Measurements from ENCODE around the gene HTT-AS. TPM values are rescaled to one million over a fixed set of nuclear protein-coding genes. Genes with fewer than 3 reads are reported as not detected.
"Not testable (repeated sequence)": the region's sequence is repeated elsewhere in the genome, so short reads cannot be mapped to it uniquely, and the experiment has no call there.

HTT-AS gene
- polyA plus RNA-seq, 1 donor from 2014 or later = not detected

GRCh38 chr4:3059943-3060342 is 14.4 kb downstream of the HTT-AS start:
- no peak overlapping the region for H3K4me2 ChIP-seq (ENCODE audit: low read length)
- TF ChIP-seq REST (IDR thresholded peaks at IDR 0.05; ENCODE audit: borderline replicate concordance) (no peak), TAF1 (IDR thresholded peaks at IDR 0.05; ENCODE audit: low read depth) (no peak), RAD21 (conservative IDR thresholded peaks at IDR 0.05) (no peak), SMC3 (conservative IDR thresholded peaks at IDR 0.05; ENCODE audit: poor library complexity) (no peak), EZH2 (IDR thresholded peaks at IDR 0.05; ENCODE audit: borderline replicate concordance, insufficient read depth, low read length, poor library complexity, severe bottlenecking) (no peak)
- no peak overlapping the region for H3K27ac ChIP-seq (ENCODE audit: low read length)
- no peaks in the 10 kb centered on the region for H3F3A ChIP-seq (ENCODE audit: insufficient read depth, low read length, poor library complexity, severe bottlenecking)
- H3K9me3 ChIP-seq (ENCODE audit: low read length) = peaks cover 4% of the 10 kb centered on the region
- H4K20me1 ChIP-seq (ENCODE audit: insufficient read depth) = no peaks in the 10 kb centered on the region
- no peak overlapping the region for H3K9ac ChIP-seq (ENCODE audit: low read length)
- no peaks in the 10 kb centered on the region for H3K36me3 ChIP-seq (ENCODE audit: insufficient read depth, low read length)
- H2AFZ ChIP-seq (ENCODE audit: low read depth, low read length) = no peak overlapping the region
- H3K27me3 ChIP-seq (ENCODE audit: insufficient read depth, low read depth, low read length) = no peaks in the 10 kb centered on the region
- no peak overlapping the region for H3K4me3 ChIP-seq (ENCODE audit: low read length)
- no peaks in the 10 kb centered on the region for H3K9me2 ChIP-seq (ENCODE audit: insufficient read depth, low read length)
- H3K79me2 ChIP-seq (replicated peaks; ENCODE audit: insufficient read depth, low read length) = no peaks in the 10 kb centered on the region

DNA sequence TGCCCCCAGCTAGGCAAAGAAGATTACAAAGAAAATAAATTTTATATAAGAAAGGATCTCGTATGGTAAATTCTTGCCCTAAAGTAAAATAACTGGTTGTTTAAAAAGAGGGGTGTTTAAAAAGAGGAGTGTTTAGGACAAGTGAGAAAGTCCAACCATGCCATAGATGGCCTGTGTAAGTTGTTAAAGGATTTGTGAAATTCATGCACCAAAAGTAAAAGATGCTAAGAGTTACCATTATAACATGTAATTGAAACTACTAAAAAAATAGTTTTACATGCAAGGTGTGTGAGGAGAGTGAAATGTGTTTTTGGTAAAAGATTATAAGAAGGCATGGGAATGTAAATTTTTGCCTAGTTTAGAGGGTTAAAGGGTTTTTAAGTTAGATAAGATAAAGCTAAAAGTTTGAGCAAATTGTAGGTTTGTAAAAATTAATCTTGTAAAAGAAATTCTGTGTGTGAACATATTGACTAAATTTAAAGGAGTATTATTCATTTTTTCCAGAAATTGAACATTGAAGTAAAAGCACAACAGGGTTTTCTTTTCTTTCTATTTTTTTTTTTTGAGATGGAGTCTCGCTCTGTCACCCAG is 20.1 kb downstream of the HTT-AS start:
- Histone ChIP-seq H3K9me3 (ENCODE audit: low read length) (peaks cover 4% of the 10 kb centered on the region), H3K27ac (ENCODE audit: low read length) (no peak overlapping the region), H3K36me3 (ENCODE audit: insufficient read depth, low read length) (no peaks in the 10 kb centered on the region), H3K27me3 (ENCODE audit: insufficient read depth, low read depth, low read length) (no peaks in the 10 kb centered on the region), H3K4me3 (ENCODE audit: low read length) (no peak overlapping the region), H3F3A (ENCODE audit: insufficient read depth, low read length, poor library complexity, severe bottlenecking) (no peaks in the 10 kb centered on the region), H3K9ac (ENCODE audit: low read length) (no peak overlapping the region), H3K79me2 (replicated peaks; ENCODE audit: insufficient read depth, low read length) (no peaks in the 10 kb centered on the region), H3K9me2 (ENCODE audit: insufficient read depth, low read length) (no peaks in the 10 kb centered on the region), H4K20me1 (ENCODE audit: insufficient read depth) (no peaks in the 10 kb centered on the region), H2AFZ (ENCODE audit: low read depth, low read length) (no peak overlapping the region), H3K4me2 (ENCODE audit: low read length) (no peak overlapping the region)
- TF ChIP-seq EP300 (conservative IDR thresholded peaks at IDR 0.05; ENCODE audit: poor library complexity, severe bottlenecking) (no peak), REST (IDR thresholded peaks at IDR 0.05; ENCODE audit: borderline replicate concordance) (no peak), SMC3 (conservative IDR thresholded peaks at IDR 0.05; ENCODE audit: poor library complexity) (no peak), MXI1 (conservative IDR thresholded peaks at IDR 0.05; ENCODE audit: poor library complexity, severe bottlenecking) (no peak), EZH2 (IDR thresholded peaks at IDR 0.05; ENCODE audit: borderline replicate concordance, insufficient read depth, low read length, poor library complexity, severe bottlenecking) (no peak)

- not testable (repeated sequence) for H3K27ac ChIP-seq (ENCODE audit: low read length); H3K36me3 ChIP-seq (ENCODE audit: insufficient read depth, low read length); H3K27me3 ChIP-seq (ENCODE audit: insufficient read depth, low read depth, low read length); H4K20me1 ChIP-seq (ENCODE audit: insufficient read depth); H3K4me3 ChIP-seq (ENCODE audit: low read length); H3K9me2 ChIP-seq (ENCODE audit: insufficient read depth, low read length); H3K4me2 ChIP-seq (ENCODE audit: low read length); H3K9ac ChIP-seq (ENCODE audit: low read length); H3F3A ChIP-seq (ENCODE audit: insufficient read depth, low read length, poor library complexity, severe bottlenecking); H3K79me2 ChIP-seq (replicated peaks; ENCODE audit: insufficient read depth, low read length); H2AFZ ChIP-seq (ENCODE audit: low read depth, low read length); H3K9me3 ChIP-seq (ENCODE audit: low read length)
Observed at GRCh38 chr4:3051141-3051897, 23.0 kb downstream of the HTT-AS start.

Data from neural cell (in vitro differentiated cells).